ENCODE data around the gene PAQR6.

DNA sequence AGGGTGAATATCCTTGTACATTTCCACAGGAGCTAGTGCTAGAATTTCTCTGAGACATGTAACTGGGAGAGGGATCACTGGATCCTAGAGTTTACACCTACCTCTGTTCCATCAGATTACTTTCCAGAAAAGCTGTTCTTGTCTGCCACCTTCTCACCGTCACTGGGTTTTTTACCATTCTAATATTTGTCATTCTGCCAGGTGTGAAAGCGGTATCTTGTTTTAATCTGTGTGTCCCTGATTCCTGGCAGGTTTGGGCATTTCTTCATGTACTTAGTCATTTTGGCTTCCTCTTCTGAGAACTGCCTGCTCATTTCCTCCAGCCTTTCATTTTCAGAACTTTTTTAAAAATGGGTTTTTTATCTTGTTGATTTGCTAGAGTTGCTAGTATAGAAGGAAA, 30.0 kb downstream of the PAQR6 start:
- no peak for TF ChIP-seq CTCF (IDR thresholded peaks at IDR 0.05)
- TF ChIP-seq POLR2A (IDR thresholded peaks at IDR 0.05), result no peak

Data from thyroid gland (tissue), 4 donors.